Measurements from ENCODE around the gene NRXN2.

DNA sequence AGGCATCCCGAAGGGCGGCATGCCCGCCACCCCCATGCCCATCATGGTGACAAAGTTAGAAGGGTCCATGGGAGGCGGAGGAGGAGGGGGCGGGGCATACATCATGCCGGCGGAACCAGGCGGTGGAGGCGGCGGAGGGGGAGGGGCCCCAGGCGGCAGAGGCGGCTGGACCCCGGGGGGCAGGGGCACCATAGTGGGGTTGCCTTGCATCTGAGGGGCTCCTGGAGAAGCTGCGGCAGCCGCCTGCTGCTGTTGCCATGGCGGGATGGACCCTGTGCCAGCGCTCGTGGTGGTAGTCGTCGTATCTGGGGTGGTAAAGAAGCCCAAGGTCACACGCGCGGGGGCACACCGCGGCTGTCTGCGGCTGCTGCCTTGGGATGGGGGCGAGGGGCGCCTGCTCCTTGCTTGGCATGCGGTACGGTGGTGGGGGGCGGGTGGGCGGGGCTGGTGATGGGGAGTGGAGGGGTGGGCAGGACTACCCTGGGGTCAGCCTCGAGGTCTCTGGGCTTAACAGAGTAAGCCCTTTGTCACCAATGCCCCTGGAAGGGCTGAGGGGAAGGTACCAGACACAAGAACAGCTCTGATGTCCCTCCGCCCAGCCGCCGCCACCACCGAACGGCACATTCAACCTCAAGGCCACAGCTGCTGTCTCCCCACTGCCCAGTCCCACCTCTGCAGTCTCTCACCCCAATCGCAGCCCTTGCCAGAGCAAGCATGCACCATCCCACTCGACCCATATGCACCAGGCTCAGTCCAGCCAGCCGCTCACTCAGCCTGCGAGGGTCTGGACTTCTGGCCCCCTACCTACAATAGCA, 43.1 kb upstream of the NRXN2 start:
- TF ChIP-seq POLR2A (IDR thresholded peaks at IDR 0.05; ENCODE audit: low read length): no peak
- TF ChIP-seq GATA1 (IDR thresholded peaks at IDR 0.05; ENCODE audit: low read depth, low read length): no peak
